DND-41 (cell line): Measurements from ENCODE around the gene LRRN4.

Experiments used
- ATAC-seq: fragments of 200-7000 bp; cut with Tn5 transposase; 3 replicates; pipeline ENCODE4 v1.9.1; 2021; ENCODE audit warnings: low read depth; ENCODE audit not compliant: insufficient read depth
- DNase-seq: peaks from one replicate; pipeline ENCODE4 v3.0.0-alpha.2; 2020
- H2AFZ ChIP-seq: 2 replicates; pipeline ENCODE4 v1.6.0; 2012; ENCODE audit warnings: low read depth, low read length
- H3K27ac ChIP-seq: 2 replicates; pipeline ENCODE4 v1.5.1; 2012; ENCODE audit warnings: low read length, inconsistent platforms
- H3K27me3 ChIP-seq: fragments of 200-600 bp; sonication (generic); 2 replicates; pipeline ENCODE4 v1.6.0; 2012; ENCODE audit warnings: low read length, mild to moderate bottlenecking, inconsistent platforms; ENCODE audit not compliant: insufficient read depth, poor library complexity
- H3K36me3 ChIP-seq: 2 replicates; pipeline ENCODE4 v1.5.1; 2012; ENCODE audit warnings: low read length, inconsistent platforms; ENCODE audit not compliant: insufficient read depth
- H3K4me1 ChIP-seq: 2 replicates; pipeline ENCODE4 v1.5.1; 2012; ENCODE audit warnings: mild to moderate bottlenecking, low read length; ENCODE audit not compliant: insufficient read depth
- H3K4me2 ChIP-seq: 2 replicates; pipeline ENCODE4 v1.6.0; 2012; ENCODE audit warnings: mild to moderate bottlenecking, moderate library complexity, low read length, inconsistent platforms; ENCODE audit not compliant: insufficient read depth
- H3K4me3 ChIP-seq, 2 experiments: fragments of 200-600 bp in 1 of 2; shearing (Covaris generic) in 1 of 2; 2 replicates each; pipeline ENCODE4 v1.5.1; 2012 to 2016; ENCODE audit warnings: inconsistent platforms in 2 of 2, low read length in 2 of 2, mild to moderate bottlenecking in 2 of 2, low read depth in 1 of 2, moderate library complexity in 1 of 2
- H3K79me2 ChIP-seq: 2 replicates; pipeline ENCODE4 v1.6.0; 2012; ENCODE audit warnings: low read length, inconsistent platforms; ENCODE audit not compliant: insufficient read depth
- H3K9ac ChIP-seq: 2 replicates; pipeline ENCODE4 v1.6.0; 2012; ENCODE audit warnings: low read depth, mild to moderate bottlenecking, inconsistent platforms, low read length, moderate library complexity
- H3K9me3 ChIP-seq: 2 replicates; pipeline ENCODE4 v1.5.1; 2012; ENCODE audit warnings: low read length, moderate library complexity, mild to moderate bottlenecking, inconsistent platforms; ENCODE audit not compliant: insufficient read depth, severe bottlenecking
- H4K20me1 ChIP-seq: 2 replicates; pipeline ENCODE4 v1.6.0; 2012; ENCODE audit warnings: low read length; ENCODE audit not compliant: insufficient read depth
- EZH2 ChIP-seq: IDR thresholded peaks from 3 replicates; pipeline ENCODE4 v1.6.1; 2012; ENCODE audit warnings: borderline replicate concordance, low read depth, mild to moderate bottlenecking, moderate library complexity, low read length, inconsistent platforms; ENCODE audit not compliant: severe bottlenecking
- TF ChIP-seq, protein P1 (sequence below): IDR thresholded peaks from 2 replicates; pipeline ENCODE4 v1.5.1; 2012; ENCODE audit warnings: borderline replicate concordance, low read length, moderate library complexity, mild to moderate bottlenecking; ENCODE audit not compliant: poor library complexity, severe bottlenecking; ENCODE audit errors: extremely low read depth

The LRRN4 gene

DNA sequence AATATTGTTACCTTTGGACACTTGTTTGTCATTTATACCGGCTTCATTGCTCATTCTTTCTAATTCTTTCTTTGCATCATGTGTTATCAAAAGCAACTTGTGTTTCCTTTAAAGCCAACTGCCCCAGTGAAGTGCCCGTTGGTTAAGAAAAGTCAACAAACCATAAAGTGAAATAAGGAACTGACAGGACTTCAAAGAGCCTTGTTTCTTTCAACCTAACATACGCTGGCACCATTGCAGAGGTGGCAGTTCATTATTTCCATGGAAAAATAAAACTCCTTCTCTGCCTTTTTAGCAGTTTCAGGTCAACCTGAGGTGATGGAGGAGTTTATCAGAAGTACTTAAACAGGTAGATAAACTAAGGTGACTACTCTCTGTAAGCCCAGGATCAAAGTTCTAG is 40.2 kb upstream of the LRRN4 start:
- no peak overlapping the region for H3K27ac ChIP-seq
- H4K20me1 ChIP-seq: no peaks in the 10 kb centered on the region
- peaks cover 7% of the 10 kb centered on the region for H3K27me3 ChIP-seq
- no peaks in the 10 kb centered on the region for H3K9me3 ChIP-seq
- H3K4me3 ChIP-seq: no peak overlapping the region
- no peaks in the 10 kb centered on the region for H3K4me1 ChIP-seq
- no peaks in the 10 kb centered on the region for H3K79me2 ChIP-seq
- no peak for DNase-seq
- no peak for TF ChIP-seq EZH2
- TF ChIP-seq, protein P1, sequence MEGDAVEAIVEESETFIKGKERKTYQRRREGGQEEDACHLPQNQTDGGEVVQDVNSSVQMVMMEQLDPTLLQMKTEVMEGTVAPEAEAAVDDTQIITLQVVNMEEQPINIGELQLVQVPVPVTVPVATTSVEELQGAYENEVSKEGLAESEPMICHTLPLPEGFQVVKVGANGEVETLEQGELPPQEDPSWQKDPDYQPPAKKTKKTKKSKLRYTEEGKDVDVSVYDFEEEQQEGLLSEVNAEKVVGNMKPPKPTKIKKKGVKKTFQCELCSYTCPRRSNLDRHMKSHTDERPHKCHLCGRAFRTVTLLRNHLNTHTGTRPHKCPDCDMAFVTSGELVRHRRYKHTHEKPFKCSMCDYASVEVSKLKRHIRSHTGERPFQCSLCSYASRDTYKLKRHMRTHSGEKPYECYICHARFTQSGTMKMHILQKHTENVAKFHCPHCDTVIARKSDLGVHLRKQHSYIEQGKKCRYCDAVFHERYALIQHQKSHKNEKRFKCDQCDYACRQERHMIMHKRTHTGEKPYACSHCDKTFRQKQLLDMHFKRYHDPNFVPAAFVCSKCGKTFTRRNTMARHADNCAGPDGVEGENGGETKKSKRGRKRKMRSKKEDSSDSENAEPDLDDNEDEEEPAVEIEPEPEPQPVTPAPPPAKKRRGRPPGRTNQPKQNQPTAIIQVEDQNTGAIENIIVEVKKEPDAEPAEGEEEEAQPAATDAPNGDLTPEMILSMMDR: no peak
- no peak overlapping the region for H2AFZ ChIP-seq
- no peak overlapping the region for H3K4me2 ChIP-seq
- H3K9ac ChIP-seq: no peak overlapping the region
- no peak for ATAC-seq
- no peaks in the 10 kb centered on the region for H3K36me3 ChIP-seq

DNA sequence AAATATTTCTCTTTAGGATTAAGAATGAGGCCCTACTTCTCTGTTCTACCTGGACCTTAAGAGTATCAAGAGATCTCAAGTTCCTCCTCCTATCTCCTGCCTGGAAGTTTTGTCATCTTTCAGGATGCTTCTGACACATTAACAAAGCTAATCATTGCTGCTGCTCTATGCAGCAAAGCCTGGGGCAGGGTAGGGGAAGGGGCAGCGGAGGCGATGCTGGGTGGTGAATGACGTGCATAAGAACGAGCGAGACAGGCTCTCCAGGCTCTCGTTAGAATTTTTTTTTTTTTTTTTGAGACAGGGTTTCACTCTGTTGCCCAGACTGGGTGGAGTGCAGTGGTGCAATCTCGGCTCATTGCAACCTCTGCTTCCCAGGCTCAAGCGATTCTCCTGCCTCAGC is 37.8 kb upstream of the LRRN4 start:
- H3K9ac ChIP-seq: no peak overlapping the region
- no peak for DNase-seq
- H3K27me3 ChIP-seq: peaks cover 7% of the 10 kb centered on the region
- no peak overlapping the region for H3K4me2 ChIP-seq
- TF ChIP-seq, protein P1: no peak
- TF ChIP-seq EZH2: no peak
- H2AFZ ChIP-seq: no peak overlapping the region
- H3K27ac ChIP-seq: no peak overlapping the region
- H3K4me3 ChIP-seq: no peak overlapping the region
- H4K20me1 ChIP-seq: no peaks in the 10 kb centered on the region
- H3K4me1 ChIP-seq: no peaks in the 10 kb centered on the region
- no peaks in the 10 kb centered on the region for H3K36me3 ChIP-seq
- H3K9me3 ChIP-seq: no peaks in the 10 kb centered on the region
- ATAC-seq: no peak
- H3K79me2 ChIP-seq: no peaks in the 10 kb centered on the region

DNA sequence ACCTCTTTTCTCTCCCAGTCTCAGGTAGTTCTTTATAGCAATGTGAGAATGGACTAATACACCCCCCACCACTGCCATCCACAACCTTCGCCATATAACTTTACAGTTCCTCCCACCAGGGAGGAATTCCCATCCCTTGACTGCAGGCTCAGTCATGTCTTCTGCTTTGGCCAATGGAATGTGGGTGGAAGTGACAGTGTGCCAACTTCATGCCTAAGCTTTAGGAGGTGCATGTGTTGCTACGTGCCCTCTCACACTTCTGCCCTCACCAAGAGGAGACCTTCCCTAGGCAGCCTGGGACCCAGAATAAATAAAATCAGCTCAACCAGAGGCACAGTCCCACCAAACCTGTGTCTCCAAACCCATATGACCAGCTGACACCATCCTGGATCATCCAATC is 33.0 kb upstream of the LRRN4 start:
- Histone ChIP-seq H3K9ac (no peak overlapping the region), H3K27ac (no peak overlapping the region), H4K20me1 (no peaks in the 10 kb centered on the region), H3K4me2 (no peak overlapping the region), H3K27me3 (peaks cover 5% of the 10 kb centered on the region), H3K4me1 (no peaks in the 10 kb centered on the region), H3K9me3 (no peaks in the 10 kb centered on the region), H3K79me2 (no peaks in the 10 kb centered on the region), H3K36me3 (no peaks in the 10 kb centered on the region), H3K4me3 (no peak overlapping the region), H2AFZ (no peak overlapping the region)
- DNase-seq (no peak), ATAC-seq (no peak)
- TF ChIP-seq, protein P1: no peak
- no peak for TF ChIP-seq EZH2

DNA sequence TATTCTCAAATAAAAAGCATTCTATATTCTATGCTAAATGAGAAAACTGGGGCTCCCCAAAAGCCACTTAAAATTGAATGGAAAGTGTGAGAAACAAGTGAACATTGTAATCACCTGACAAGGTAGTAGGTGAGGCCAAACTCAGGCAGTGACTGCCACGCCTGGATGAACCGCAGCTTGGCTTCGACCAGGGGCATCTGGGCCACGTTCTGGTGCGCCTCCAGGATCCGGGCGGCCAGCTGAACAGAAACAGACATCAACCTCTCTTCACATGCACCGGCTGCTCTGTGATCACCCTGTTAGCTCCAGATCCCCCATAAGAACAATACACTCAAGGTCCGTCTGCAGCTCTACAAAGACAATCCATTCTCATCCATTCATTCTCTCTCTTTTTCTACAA is 30.1 kb upstream of the LRRN4 start:
- Histone ChIP-seq H3K4me1 (no peaks in the 10 kb centered on the region), H3K9me3 (no peaks in the 10 kb centered on the region), H3K4me3 (no peak overlapping the region), H4K20me1 (peaks cover 2% of the 10 kb centered on the region; the same call in 1 of the 2 replicates), H3K27ac (no peak overlapping the region), H3K79me2 (no peaks in the 10 kb centered on the region), H3K4me2 (no peak overlapping the region), H2AFZ (no peak overlapping the region), H3K36me3 (no peaks in the 10 kb centered on the region), H3K27me3 (peaks cover 13% of the 10 kb centered on the region), H3K9ac (no peak overlapping the region)
- DNase-seq: no peak
- ATAC-seq: no peak
- TF ChIP-seq EZH2: no peak
- TF ChIP-seq, protein P1: no peak
